CMK (cell line): ENCODE data around the gene SLC8A2.

Experiments
- DNase-seq: peaks from one replicate; pipeline ENCODE4 v3.0.0-alpha.2; 2010; ENCODE audit warnings: low read depth

SLC8A2 gene

GRCh38 chr19:47503826-47504150 lies 32.1 kb upstream of the SLC8A2 start:
- no peak for DNase-seq

- DNase-seq, result no peak
These were observed 31.6 kb upstream of the SLC8A2 start for GRCh38 chr19:47503130-47503825.

- no peak for DNase-seq
These were observed 28.5 kb upstream of the SLC8A2 start for GRCh38 chr19:47499863-47500830.

GRCh38 chr19:47499371-47499770 lies 27.7 kb upstream of the SLC8A2 start:
- no peak for DNase-seq

DNA sequence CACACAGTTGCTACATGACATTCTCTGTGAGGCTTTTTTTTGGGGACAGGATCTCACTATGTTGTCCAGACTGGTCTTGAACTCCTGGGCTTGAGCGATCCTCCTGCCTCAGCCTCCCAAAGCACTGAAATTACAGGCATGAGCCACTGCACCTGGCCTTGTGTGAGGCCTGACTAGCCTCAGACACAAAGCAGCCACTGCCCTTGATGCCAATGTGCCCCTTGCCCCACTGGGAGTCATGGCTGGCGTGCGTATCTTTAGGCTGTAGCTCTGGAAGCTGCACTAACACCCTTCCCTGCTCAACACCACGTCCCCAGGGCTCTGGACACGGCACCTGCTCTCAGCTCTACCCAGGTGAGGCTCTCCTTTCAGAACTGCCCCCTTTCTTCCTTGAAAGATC lies 26.9 kb upstream of the SLC8A2 start:
- DNase-seq, result no peak

DNA sequence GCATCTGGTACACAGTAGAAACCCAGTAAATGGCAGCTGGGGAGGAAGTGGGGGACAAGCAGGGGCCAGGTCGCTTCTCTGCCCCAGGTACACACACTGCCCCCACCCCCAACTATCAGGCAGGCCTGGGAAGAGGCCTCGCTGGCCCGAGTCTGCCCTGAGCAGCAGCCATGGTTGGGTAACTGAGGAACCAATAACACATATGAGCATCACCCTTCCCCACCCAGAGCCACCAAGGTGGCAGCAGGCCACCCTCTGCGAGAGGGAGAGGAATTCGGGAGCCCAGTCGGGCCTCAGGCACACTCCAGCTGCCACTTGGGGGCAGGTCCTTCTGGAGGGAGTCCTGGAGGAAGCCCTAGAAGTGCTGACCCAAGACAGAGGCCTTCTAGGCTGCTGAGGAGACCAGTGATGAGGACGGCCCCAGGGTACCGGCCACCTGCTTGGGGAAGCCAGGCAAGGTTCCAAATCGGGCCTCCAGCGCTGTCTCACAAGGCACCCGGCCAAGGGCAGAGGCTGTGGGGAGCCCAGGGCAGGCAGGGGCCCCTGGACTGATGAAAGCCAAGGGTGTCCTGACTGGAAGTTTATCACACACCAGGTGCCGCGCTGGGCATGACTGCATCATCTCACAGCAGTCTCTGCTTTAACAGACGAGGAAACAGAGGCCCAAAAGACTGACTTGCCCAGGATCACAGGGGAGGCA lies 26.3 kb upstream of the SLC8A2 start:
- no peak for DNase-seq

DNA sequence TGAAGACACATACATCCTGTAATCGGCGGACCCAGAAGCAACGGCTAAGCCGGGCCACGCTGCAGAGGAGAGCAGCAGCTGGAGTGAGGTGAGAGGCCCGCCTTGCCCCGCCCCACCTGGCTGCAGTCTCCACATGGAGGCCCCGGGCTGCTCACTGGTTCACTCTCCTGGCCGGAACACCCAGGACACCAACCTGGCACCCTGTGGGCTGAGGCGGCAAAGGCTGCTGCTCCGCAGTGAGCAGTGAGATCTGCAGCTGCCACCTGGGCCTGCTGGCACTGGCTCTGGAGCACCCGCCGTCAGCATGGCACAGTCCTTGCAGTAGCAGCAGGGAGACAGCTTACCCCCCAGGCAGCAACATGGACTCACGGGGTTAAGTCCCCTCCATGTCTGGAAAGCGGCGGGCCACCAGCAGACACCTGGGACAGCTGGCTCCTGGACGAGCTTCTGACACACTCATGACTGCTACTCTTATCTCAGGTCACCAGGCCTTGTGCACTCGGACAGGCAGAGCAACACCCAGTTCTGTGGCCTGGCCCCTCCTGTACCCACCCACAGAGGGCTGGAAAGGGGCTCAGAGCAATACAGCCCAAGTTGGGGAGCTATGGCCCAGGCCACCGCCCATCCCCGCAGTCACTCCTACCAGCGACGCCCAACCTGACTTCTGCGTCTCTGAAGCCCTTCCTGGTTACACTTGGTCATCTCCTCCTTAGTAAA lies 25.5 kb upstream of the SLC8A2 start:
- DNase-seq, result no peak

- no peak for DNase-seq
These were observed 24.0 kb upstream of the SLC8A2 start for GRCh38 chr19:47495478-47496372.

DNA sequence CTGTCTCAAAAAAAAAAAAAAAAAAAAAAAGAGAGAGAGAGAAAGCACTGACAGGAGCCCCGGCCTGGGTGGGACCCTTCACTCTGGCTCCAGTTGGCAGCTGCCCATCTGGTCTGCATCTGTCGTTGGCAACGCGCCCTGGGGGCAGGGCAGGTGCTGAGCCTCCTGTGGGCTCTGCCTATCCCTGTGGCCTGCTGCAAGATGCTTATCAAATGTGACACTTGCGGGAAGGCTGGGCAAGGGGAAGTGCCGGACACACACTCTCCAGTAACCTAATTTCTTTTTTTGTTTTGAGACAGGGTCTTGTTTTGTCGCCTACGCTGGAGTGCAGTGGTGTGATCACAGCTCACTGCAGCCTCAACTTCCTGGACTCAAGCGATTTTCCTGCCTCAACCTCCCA lies 23.0 kb upstream of the SLC8A2 start:
- peak; percentile 55 for DNase-seq

GRCh38 chr19:47494211-47494547 lies 22.5 kb upstream of the SLC8A2 start:
- no peak for DNase-seq

- DNase-seq, result no peak
These were observed 21.9 kb upstream of the SLC8A2 start for GRCh38 chr19:47493378-47494210.

- DNase-seq, result no peak
These were observed 21.1 kb upstream of the SLC8A2 start for GRCh38 chr19:47492571-47493377.

DNA sequence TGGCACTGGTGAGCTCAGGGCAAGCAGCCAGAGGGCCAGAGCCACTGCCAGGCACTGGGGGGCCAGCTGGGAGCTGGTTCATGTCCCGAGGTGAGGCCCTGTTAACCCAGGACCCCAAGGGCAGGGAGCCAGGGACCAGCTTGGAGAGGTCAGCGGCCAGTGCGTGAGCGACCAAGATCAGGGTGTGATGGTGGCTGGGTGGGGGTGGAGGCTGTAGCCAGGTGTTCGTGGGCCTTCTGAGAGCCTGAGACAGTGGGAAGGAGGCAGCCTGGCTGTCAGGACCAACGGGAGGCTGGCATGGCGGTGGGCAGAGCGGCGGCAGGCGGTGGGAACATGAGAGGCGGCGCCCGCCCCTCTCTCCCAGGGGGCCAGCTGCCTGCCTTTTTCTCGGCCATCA lies 20.4 kb upstream of the SLC8A2 start:
- DNase-seq, result no peak

DNA sequence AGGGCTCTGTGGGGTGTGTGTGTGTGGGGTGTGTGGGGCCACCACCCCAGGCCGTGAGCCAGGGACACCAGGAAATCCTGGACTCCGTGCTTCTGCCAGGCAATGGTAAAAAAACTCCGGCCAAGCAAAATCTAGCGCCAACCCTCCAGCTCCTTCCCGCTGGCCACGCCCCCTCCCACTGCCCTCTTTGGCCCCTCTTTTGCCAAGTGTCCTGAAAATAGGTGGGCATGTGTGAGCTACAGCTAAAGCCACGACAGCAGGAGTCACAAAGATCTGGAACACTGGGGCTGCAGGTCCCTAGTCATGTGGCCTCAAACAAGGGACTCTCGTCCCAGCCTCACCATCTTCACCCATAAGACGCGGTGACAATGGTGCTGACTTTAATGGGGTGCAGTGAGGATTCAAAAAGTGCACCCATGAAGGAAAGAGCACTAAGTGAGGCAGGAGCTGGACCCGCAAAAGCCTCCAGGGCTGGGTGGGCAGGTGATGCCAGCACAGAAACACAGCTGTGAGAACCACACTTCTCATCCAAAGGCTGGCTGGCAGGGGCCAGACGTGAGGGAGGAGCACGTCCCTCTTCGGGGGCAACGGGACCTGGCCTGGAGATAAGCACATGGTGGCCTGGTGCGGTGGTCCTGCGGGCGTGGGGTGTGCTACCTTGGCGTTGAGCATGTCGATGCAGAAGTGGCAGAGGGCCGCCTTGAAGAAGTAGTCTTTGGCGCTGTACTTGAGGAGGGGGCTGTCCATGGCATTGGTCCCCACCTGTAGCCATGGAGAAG lies 19.9 kb upstream of the SLC8A2 start:
- no peak for DNase-seq

DNA sequence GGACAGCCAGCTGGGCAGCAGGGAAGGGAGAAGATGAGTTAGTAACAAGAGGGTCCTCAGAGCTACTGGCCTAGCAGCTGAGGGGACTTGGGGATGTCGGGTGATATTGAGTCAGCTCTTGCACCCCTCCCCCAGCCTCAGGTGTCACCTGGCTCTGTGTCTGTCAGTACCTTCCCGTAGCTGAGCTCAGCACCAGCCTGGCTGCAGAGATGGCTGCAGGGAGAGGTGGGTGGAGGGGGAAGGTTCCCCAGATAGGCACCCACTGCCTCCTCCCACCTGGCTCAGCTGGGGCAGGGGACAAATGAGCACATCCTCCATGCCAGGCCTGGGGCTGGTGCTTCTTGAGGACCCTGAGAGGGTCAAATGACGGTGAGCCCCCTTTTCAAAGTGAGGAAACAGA lies 19.2 kb upstream of the SLC8A2 start:
- no peak for DNase-seq

DNA sequence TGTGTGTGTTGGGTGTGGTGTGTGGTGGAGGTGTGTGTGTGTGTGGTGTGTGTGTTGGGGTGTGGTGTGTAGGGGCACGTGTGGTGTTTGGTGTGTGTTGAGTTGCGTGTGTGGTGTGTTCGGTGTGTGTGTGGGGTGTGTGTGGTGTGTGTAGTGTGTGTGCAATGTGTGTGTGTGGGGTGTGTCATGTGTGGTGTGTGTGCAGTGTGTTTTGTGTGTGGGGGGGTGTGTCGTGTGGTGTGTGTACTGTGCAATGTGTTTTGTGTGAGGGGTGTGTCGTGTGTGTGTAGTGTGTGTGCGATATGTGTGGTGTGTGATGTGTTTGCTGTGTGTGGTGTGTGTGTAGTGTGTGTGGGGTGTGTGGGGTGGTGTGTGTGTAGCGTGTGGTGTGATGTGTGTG lies 18.3 kb upstream of the SLC8A2 start:
- no peak for DNase-seq

- no peak for DNase-seq
These were observed 17.6 kb upstream of the SLC8A2 start for GRCh38 chr19:47489072-47489914.
